GM19397 (cell line): ENCODE measurements around the gene UBE2E1.

Experiments used
- ATAC-seq: cut with Tn5 transposase; IDR thresholded peaks from one replicate; pipeline ENCODE4 v1.9.1; 2021; ENCODE audit warnings: mild to moderate bottlenecking, moderate library complexity; ENCODE audit not compliant: unreplicated experiment

Gene UBE2E1

GRCh38 chr3:23805633-23806533 lies at the start of gene UBE2E1:
UBE2E1 (plus strand) TSS chr3:23805955; CDS start chr3:23807270, 1,315 bp downstream.
- peak; percentile 64 for ATAC-seq

GRCh38 chr3:23756206-23756840 lies 49.4 kb upstream of the UBE2E1 start:
- no peak for ATAC-seq

DNA sequence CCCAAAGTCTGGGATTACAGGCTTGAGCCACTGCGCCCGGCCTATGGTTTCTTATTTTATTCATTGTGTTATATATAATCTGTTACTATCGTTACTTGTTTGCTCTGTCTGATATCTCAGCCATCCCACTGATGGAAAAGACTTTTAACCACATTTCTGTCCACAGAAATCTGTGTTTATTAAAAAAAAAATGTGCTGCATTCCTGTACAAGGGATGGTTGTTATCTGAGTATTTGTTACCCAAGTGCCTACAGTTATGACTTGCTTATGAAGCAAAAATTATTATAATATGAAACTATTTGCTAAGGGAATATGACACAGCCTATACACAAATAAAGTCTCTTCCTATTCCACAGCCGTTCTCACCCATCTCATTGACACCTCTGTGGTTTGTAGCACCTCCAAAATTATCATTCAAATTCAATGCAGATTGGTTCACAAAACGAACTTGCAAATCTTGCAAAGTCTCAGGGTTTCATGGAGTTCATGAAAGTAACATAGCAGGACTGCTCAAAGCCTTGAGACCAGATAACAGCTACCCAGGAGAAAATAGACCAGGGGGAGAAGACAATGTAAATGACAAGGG lies 47.4 kb upstream of the UBE2E1 start:
- ATAC-seq: no peak

DNA sequence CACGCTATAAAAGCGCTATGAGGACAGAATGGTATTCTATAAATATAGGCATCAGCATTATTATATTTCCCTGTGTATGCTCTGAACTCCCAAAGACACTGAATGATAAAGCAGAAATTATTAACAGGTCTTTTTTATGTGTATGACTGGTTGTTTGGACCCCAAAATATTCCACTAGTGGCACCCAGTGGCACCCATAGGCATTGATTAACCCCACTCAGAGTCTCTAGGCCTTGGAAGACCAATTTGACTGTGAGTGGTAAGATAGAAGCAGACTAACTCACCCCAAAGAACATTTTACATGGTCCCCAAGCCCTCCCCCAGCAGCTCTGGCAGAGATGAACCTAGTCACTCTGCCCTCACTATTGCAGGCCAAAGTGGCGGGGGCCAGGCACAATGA lies 45.4 kb upstream of the UBE2E1 start:
- no peak for ATAC-seq

DNA sequence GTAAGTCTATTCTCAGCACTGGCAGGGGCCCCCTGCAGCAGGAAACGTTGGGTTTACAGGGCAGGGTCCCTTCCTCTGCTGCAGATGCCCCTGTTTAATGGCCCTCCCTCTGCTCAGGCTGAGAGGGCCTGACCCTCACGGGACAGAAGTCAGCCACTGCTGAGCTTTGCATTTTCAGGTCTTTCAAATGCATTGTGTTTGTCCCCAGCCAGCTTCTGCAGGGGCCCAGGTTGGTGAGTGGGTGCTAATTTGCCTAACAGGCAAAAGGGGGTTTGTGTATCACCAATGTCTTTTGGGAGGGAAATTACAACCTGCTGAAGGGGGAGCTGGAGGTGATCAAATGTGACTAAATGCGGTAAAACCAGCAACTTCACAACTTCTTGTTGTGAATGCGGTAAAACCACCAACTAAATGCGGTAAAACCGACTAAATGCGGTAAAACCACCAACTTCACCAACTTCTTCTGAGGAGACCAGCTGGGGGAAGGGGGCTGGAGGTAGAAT lies 44.8 kb upstream of the UBE2E1 start:
- ATAC-seq: no peak

DNA sequence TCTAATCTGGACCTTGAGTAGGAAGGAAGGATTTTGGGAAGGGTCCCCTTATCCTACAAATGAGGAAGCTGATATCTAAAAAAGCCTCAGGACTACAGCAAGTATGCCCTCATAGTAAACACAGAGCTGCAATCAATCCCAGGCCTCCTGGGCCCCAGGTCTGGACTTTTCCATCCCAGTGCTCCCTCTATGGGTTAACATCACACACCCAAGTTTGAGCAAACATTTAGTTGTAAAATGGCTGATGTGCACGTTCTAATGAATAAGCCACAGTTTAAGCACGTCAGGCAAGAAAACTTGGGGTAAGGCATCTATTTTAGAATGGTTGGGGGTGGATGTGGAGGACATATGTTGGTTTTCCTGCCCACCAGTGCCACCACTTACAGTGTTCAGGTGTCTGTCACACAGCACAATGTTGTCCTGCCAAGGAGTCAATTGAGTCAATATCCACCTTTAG lies 44.3 kb upstream of the UBE2E1 start:
- peak; percentile 21 for ATAC-seq

DNA sequence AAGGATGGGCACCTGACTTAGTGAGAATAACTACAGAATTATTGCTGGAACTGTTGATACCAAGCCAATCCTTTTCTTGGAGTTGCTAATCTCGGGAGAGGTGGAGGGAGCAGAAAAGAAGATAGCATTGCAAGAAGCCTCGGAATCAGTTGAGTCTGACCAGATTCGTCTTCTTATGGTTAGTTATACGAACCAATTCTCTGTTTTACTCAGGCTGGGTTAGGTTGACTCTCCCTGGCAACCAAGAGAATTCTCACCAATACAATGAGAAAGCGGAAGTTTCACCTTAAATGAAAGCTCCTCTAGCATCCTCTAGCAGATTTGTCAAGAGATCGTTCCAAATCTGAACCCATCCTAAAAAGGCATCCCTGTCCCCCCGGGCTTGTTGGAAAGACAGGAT lies 43.5 kb upstream of the UBE2E1 start:
- peak; percentile 76 for ATAC-seq

- ATAC-seq: no peak
These were observed 42.8 kb upstream of the UBE2E1 start for GRCh38 chr3:23762759-23763477.

- no peak for ATAC-seq
These were observed 41.3 kb upstream of the UBE2E1 start for GRCh38 chr3:23764407-23764806.

DNA sequence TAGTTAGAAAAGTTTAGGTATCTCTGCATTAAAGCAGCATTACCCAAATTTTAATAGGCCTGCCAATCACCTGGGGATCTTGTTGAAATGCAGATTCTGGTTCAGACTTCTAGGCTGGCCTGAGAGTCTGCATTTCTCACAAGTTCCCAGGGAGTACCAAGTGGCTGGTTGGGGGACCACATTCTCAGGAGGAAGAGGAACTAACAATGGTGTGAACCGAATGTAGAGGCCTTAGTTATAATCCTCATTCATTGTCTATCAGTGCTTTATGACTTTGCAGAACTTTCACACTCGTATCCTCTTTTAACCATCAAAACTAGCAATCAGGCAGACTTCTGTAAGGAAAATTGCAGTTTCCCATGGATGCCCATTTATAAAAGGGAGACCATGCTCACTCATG lies 38.2 kb upstream of the UBE2E1 start:
- ATAC-seq: no peak

- no peak for ATAC-seq
These were observed 30.4 kb upstream of the UBE2E1 start for GRCh38 chr3:23775254-23775909.

DNA sequence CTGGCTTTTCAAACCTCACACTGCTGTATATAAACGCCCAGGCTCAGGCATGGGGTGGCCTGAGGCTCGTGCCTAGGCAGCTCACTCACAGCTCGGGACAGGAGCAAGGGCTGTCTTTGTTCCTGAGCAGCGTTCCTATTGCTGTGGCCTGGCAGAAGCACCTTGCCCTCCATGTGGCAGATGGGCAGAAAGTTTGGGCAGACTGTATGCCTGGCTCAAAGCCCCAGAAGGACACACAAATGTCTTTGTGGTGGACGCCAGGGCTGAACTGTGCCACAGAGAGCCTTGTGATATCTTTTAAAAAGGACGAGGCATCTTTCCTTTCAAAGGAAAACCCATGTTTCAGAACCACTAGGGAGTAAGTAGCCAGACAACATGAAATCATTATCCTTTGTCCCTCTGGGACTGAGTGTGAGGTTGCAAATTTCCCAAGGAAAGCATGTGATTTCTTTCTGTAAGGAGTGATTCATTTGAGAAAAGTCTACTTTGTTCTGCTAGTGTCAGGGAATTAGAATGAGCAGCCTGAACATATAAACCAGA lies 29.3 kb upstream of the UBE2E1 start:
- no peak for ATAC-seq

GRCh38 chr3:23778446-23778845 lies 27.3 kb upstream of the UBE2E1 start:
- no peak for ATAC-seq

DNA sequence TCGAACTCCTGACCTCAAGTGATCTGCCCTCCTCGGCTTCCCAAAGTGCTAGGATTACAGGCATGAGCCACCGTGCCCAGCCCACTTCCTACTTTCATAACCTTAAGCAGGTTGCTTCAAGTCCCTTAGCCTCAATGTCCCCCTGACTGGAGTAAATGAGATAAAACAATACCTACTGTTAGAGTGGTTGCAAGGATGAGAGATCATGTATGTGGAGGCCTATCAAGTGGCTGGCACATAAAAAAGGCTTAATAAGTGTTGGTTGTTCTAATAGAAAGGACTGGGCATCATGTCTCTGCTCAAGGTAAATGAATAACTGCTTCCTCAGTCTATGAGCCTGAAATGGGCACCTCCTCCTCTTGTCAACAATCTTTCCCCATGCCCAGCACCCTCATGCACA lies 25.9 kb upstream of the UBE2E1 start:
- no peak for ATAC-seq

DNA sequence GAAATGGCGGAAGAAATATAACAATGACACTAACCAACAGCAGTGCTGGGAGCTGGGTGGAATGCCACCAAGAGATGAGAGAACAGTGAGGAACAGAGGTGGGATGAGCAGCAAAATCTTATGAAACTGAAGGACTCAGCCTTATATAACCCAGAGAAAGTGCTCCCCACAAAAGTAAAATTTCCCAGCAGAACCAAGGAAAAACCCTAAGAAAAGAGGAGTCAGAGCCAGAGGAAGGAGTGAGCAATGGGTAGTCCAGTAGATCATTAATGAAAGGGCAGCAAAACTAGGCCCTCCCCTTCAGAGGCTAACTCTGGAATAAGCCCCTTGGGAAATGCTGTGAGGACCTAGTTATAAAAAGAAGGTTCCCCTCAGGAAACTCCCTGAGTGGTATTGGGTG lies 24.7 kb upstream of the UBE2E1 start:
- no peak for ATAC-seq

DNA sequence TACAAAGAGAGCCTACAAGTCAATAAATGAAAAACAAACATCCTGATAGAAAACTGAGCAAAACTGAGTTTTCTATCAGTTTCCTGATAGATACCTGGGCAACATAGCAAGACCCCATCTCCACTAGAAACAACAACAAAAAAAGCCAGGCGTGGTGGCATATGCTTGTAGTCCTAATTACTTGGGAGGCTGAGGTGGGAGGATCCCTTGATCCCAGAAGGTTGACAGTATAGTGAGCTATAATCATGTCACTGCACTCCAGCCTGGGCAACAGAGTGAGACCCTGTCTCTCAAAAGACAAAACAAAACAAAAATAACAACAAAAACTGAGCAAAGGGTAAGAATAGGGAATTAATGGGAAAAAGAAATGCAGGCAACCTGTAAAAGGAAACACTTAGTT lies 23.9 kb upstream of the UBE2E1 start:
- no peak for ATAC-seq

DNA sequence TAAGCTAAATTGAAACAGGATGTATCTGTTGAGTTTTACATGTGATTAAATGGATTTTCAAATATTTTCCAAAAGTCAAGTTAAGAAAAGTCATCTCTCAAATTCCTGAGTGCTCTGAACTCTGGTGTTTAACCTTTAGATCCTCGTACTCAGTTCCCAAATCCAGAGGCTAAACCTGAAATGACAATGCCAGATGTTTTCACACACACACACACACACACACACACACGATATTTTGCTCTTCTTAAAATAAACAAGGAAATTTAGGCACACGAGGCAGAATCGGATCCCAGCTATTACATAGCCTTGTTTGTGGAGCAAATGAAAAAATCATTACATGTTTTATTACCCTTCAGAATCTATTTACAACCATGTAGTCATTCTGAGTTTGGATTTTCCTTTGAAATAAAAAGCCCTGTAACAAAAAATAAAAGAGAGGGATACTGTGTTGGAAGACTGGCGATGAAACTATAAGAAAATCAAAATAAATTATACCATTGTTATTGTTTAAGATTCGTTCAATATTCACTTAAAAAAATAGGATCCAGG lies 20.6 kb upstream of the UBE2E1 start:
- ATAC-seq: no peak

GRCh38 chr3:23785882-23786281 lies 19.9 kb upstream of the UBE2E1 start:
- ATAC-seq: no peak

DNA sequence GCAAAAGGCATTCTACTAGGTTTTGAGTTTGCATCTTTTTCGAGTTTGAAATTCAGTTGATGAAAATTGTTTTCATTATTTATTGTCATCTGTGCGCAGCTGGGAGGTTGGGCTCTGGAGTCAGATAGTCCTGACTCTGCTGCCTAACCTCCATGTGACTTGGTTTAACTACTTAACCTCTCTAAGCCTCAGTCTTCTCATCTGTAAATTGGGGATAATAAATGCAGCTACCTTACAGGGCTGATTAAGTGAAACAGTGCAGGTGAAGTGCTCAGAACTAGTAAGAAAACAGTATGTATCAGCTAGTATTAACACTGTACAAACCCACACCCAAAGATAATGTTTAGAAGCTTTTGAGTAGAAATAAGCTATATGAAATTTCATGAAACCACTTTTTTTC lies 14.1 kb upstream of the UBE2E1 start:
- ATAC-seq: no peak
